OCI-LY7 (cell line): ENCODE measurements around the gene PVALEF. TPM values are rescaled to one million over a fixed set of nuclear protein-coding genes. Genes with fewer than 3 reads are reported as not detected.

Experiments used
- BruUV-seq: library from RNA; stranded (reverse); fragments of 400-500 nt; replicated peaks from 2 replicates; lab custom pipeline; 2021; lab: Mats Ljungman, UMichigan
- CTCF ChIA-PET: fragments of 300-600 bp; sonication (Branson Sonifier 250); formaldehyde crosslinking; loops from one replicate; lab custom pipeline; 2022; ENCODE audit warnings: antibody characterized with exemption; ENCODE audit not compliant: unreplicated experiment; lab: Charles Lee
- POLR2A ChIA-PET: fragments of 300-600 bp; sonication (Branson Sonifier 250); formaldehyde crosslinking; loops from one replicate; lab custom pipeline; 2022; ENCODE audit warnings: antibody characterized with exemption; lab: Charles Lee
- DNase-seq: peaks from one replicate; pipeline ENCODE4 v3.0.0-alpha.2; 2015; ENCODE audit warnings: low spot score
- H2AFZ ChIP-seq: fragments of 200-600 bp; sonication (generic), shearing (Covaris generic); 2 replicates; pipeline ENCODE4 v1.6.1; 2014; ENCODE audit warnings: mild to moderate bottlenecking, antibody characterized with exemption, low read length, moderate library complexity
- H3K27ac ChIP-seq: fragments of 200-600 bp; sonication (generic); 2 replicates; pipeline ENCODE4 v1.5.1; 2014; ENCODE audit warnings: mixed run types, low read depth, mild to moderate bottlenecking, moderate library complexity, low read length, inconsistent platforms; ENCODE audit not compliant: poor library complexity, severe bottlenecking
- H3K36me3 ChIP-seq: fragments of 200-600 bp; sonication (generic); 2 replicates; pipeline ENCODE4 v1.6.1; 2014; ENCODE audit warnings: mild to moderate bottlenecking, antibody characterized with exemption, low read length, moderate library complexity, mixed read lengths; ENCODE audit not compliant: insufficient read depth
- H3K4me1 ChIP-seq: fragments of 200-600 bp; sonication (generic); 2 replicates; pipeline ENCODE4 v1.5.1; 2014; ENCODE audit warnings: mild to moderate bottlenecking, low read length; ENCODE audit not compliant: insufficient read depth, poor library complexity, severe bottlenecking
- H3K4me2 ChIP-seq: fragments of 200-600 bp; sonication (generic); 2 replicates; pipeline ENCODE4 v1.6.1; 2014; ENCODE audit warnings: mild to moderate bottlenecking, low read length
- H3K4me3 ChIP-seq: fragments of 200-600 bp; sonication (generic); 2 replicates; pipeline ENCODE4 v1.5.1; 2014; ENCODE audit warnings: mild to moderate bottlenecking, low read depth, low read length; ENCODE audit not compliant: poor library complexity, severe bottlenecking
- H3K79me2 ChIP-seq: fragments of 200-600 bp; sonication (generic); 2 replicates; pipeline ENCODE4 v1.6.1; 2016; ENCODE audit warnings: low read depth, mild to moderate bottlenecking, low read length, moderate library complexity, mixed read lengths; ENCODE audit not compliant: insufficient read depth
- H3K9me2 ChIP-seq: fragments of 200-600 bp; sonication (generic); 2 replicates; pipeline ENCODE4 v1.6.1; 2016; ENCODE audit warnings: mild to moderate bottlenecking, low read length, mixed read lengths; ENCODE audit not compliant: insufficient read depth
- H3K9me3 ChIP-seq: fragments of 200-600 bp; sonication (generic); 2 replicates; pipeline ENCODE4 v1.6.1; 2014; ENCODE audit warnings: mild to moderate bottlenecking, mixed run types, low read length, mixed read lengths
- H4K20me1 ChIP-seq: fragments of 200-600 bp; sonication (generic); 2 replicates; pipeline ENCODE4 v1.6.1; 2014; ENCODE audit warnings: mild to moderate bottlenecking, antibody characterized with exemption, low read length, moderate library complexity, mixed read lengths; ENCODE audit not compliant: insufficient read depth
- EZH2phosphoT487 ChIP-seq: fragments of 200-600 bp; sonication (generic); IDR thresholded peaks from 2 replicates; pipeline ENCODE4 v1.6.1; 2018; ENCODE audit warnings: low read depth, borderline replicate concordance, mild to moderate bottlenecking, mixed run types, antibody characterized with exemption, low read length, moderate library complexity, mixed read lengths
- intact Hi-C: fragments of 100-400 bp; cut with micrococcal nuclease; formaldehyde crosslinking; loops from one replicate; pipeline ENCODE4 v1.10.0; 2022; ENCODE audit not compliant: unreplicated experiment
- total RNA-seq, 2 experiments: library from RNA; depleted of rRNA in 1 of 2; stranded (reverse); fragments of >200 nt in 1 of 2; shearing (Covaris generic) in 1 of 2; gene quantifications; 2 replicates each; pipeline ENCODE4 v1.2.3, GENCODE V29; 2014 to 2022
- TF ChIP-seq, protein P1 (sequence below): fragments of 200-600 bp; sonication (generic); conservative IDR thresholded peaks from 2 replicates; pipeline ENCODE4 v1.5.1; 2014; ENCODE audit warnings: mild to moderate bottlenecking, antibody characterized with exemption, low read length, moderate library complexity, mixed read lengths

PVALEF gene
- total RNA-seq, 2 experiments from 2014 or later, result not detected

DNA sequence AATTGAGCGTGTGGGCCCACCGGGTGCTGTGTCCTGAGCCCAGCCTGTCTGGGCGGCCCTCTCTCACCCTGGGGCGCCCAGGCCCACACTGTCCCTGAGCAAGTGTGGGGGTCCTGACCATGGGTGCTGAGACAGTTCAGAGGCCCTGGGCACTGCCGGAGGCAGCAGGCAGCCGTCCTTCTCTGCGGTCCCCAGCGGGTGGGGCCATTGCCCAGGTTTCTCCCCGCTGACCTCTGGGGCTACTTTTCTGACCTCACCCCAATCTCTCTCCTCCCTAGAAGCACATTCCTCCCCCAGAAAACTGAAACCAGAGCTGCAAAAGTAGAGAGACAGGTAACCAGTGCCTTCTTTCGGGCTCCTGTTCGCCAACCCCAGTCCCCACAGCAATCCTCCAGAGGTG lies 36.0 kb upstream of the PVALEF start:
- POLR2A ChIA-PET, result no interaction called here
- CTCF ChIA-PET, result no interaction called here

DNA sequence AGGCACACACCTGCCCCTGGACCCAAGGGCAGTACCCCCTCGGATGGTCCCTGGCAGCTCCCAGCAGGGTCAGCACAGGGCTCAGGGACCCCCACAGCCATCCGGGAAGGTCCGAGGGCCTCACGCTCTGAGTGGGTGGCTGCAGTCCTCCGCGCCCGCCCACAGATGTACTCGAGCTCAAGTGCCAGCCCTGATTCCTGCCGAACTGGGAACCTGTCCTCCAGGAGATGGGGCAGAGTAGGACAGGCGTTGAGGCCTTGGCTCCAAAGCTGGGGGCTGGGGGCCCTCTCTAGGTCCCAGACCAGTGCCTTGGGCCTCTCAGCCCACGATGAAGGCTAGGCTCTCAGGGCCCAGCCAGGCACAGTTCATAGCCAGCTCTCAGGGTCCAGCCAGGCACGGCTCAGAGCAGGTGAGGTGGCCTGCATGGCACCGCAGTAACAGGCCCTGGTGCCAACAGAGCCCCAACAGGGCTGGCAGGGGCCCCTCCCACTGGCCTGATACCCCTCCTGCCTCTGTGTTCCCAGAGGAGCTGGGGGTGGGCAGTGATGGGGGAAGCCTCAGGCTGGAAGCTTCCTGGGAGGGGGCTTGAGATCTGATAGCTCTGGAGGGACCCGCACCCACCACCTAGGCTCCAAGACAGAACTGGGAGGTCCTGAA lies 35.5 kb upstream of the PVALEF start:
- TF ChIP-seq EZH2phosphoT487, result no peak
- TF ChIP-seq, protein P1, sequence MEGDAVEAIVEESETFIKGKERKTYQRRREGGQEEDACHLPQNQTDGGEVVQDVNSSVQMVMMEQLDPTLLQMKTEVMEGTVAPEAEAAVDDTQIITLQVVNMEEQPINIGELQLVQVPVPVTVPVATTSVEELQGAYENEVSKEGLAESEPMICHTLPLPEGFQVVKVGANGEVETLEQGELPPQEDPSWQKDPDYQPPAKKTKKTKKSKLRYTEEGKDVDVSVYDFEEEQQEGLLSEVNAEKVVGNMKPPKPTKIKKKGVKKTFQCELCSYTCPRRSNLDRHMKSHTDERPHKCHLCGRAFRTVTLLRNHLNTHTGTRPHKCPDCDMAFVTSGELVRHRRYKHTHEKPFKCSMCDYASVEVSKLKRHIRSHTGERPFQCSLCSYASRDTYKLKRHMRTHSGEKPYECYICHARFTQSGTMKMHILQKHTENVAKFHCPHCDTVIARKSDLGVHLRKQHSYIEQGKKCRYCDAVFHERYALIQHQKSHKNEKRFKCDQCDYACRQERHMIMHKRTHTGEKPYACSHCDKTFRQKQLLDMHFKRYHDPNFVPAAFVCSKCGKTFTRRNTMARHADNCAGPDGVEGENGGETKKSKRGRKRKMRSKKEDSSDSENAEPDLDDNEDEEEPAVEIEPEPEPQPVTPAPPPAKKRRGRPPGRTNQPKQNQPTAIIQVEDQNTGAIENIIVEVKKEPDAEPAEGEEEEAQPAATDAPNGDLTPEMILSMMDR, result no peak

More for the DNA sequence above, 36.0 kb upstream of the PVALEF start:
- Histone ChIP-seq H2AFZ (no peak overlapping the region), H3K27ac (no peak overlapping the region), H3K4me3 (no peak overlapping the region), H4K20me1 (no peaks in the 10 kb centered on the region; the same call in 1 of the 2 replicates), H3K36me3 (no peaks in the 10 kb centered on the region), H3K4me2 (no peak overlapping the region), H3K9me2 (no peaks in the 10 kb centered on the region), H3K4me1 (no peaks in the 10 kb centered on the region), H3K9me3 (no peaks in the 10 kb centered on the region), H3K79me2 (no peaks in the 10 kb centered on the region)
- DNase-seq, result no peak
- no peak for TF ChIP-seq EZH2phosphoT487
- TF ChIP-seq, protein P1, result 0 out of 2 replicates have a peak, but pooled peaks have one; percentile 23
- BruUV-seq, result no TSS peak
- intact Hi-C loops, result no loop called here

More for the DNA sequence above, 35.5 kb upstream of the PVALEF start:
- no peaks in the 10 kb centered on the region for H3K4me1 ChIP-seq
- no peaks in the 10 kb centered on the region for H3K9me3 ChIP-seq
- H2AFZ ChIP-seq, result no peak overlapping the region
- H3K36me3 ChIP-seq, result no peaks in the 10 kb centered on the region
- DNase-seq, result no peak
- CTCF ChIA-PET, result no interaction called here
- H3K27ac ChIP-seq, result no peak overlapping the region
- no peaks in the 10 kb centered on the region for H4K20me1 ChIP-seq
- intact Hi-C loops, result no loop called here
- H3K79me2 ChIP-seq, result no peaks in the 10 kb centered on the region
- H3K4me2 ChIP-seq, result no peak overlapping the region
- POLR2A ChIA-PET, result no interaction called here
- H3K9me2 ChIP-seq, result no peaks in the 10 kb centered on the region
- no peak overlapping the region for H3K4me3 ChIP-seq
- BruUV-seq, result no TSS peak
